HG03521 (cell line): Measurements from ENCODE around the gene HJV.

Experiments
- ATAC-seq: cut with Tn5 transposase; IDR thresholded peaks from one replicate; pipeline ENCODE4 v1.9.1; 2021; ENCODE audit warnings: mild to moderate bottlenecking, moderate library complexity; ENCODE audit not compliant: unreplicated experiment

HJV gene

DNA sequence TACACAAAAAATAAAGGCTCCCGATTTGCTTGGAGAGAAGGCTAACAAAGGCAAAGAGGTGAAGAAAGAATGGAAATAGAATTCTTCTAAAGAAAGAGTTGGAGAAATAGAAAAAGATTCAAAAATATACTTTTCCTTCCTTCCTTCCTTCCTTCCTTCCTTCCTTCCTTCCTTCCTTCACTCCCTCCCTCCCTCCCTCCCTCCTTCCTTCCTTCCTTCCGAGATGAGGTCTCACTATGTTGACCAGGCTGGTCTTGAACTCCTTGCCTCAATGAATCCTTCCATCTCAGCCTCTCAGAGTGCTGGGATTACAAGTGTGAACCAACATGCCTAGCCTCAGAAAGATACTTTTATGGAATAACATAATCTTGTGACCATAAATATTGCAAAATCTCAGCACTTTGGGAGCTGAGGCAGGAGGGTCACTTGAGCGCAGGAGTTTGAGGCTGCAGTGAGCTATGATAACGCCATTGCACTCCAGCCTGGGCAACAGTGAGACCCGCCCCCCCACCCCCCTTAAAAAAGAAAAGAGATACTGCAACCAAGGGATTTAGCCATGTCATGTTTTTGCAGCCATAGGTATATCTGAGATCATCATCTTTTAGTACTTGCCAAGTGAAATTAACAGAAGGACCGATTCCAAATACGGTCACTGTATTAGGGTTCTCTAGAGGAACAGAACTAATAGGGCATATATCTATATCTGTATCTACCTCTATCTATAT, 1.0 kb upstream of the HJV start:
- ATAC-seq: no peak

DNA sequence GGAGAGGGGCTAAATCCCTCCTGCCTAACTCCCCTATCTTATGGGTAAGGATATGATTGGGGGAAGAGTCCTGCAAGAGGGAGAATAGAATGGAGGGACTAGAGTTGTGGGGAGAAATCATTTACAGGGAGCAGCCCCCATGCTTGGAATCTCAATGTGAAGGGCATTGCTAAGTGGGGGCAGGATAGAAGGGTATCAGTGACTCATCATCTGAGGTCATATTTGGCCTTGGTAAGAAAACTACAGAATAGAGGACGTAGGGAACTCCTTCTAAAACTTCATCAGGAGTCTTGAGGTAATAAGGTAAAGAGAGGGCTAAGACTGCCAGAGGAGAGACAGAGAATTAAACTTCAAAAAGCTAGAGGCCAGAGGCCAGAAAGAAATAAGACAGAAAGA, 487 bp downstream of the HJV start:
- no peak for ATAC-seq

DNA sequence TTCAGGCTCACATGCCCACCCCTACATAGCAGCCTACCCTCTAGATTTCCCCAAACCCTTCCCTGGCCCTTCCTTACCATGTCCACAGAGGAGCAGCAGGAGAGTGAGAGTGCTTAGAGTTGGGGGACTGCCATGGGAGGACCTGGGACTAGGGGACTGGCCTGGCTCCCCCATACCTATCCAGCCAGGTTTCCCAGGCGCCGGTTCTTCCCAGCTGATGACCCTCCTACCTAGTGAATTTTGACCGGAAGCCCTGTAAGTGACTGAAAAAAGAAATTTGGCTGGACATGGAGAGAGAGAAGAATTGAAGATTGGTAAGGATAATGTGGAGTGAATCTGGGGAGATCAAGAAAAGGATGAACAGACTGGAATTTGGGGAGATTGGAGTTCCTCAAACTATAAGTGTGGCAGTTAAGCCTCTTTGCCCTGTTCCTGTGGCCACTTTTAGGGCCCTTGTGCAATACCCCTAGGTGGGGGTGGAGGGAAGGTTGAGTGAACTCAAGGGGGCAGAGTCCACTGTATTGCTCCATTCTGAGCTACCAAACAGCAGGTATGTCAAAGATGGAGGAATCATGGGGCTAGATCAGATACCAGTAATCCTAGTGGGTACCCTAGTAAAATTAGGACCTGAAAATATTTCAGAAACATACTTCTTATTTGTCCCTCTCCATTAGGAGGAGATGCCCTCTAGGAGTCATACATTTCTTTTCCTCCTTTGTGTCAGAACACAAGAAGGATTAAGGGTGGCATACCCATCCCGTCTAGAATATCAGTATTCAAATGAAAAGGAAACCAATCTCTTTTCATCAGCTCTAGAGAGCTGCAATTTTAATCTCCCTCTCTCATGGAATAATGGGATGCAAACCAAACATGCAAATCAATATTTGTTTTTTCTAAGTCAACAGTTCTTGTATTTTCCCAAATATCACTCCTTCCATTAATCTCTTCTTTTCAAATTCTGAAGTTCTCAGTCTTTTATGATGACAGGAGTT, 1.2 kb downstream of the HJV start:
- ATAC-seq: no peak

DNA sequence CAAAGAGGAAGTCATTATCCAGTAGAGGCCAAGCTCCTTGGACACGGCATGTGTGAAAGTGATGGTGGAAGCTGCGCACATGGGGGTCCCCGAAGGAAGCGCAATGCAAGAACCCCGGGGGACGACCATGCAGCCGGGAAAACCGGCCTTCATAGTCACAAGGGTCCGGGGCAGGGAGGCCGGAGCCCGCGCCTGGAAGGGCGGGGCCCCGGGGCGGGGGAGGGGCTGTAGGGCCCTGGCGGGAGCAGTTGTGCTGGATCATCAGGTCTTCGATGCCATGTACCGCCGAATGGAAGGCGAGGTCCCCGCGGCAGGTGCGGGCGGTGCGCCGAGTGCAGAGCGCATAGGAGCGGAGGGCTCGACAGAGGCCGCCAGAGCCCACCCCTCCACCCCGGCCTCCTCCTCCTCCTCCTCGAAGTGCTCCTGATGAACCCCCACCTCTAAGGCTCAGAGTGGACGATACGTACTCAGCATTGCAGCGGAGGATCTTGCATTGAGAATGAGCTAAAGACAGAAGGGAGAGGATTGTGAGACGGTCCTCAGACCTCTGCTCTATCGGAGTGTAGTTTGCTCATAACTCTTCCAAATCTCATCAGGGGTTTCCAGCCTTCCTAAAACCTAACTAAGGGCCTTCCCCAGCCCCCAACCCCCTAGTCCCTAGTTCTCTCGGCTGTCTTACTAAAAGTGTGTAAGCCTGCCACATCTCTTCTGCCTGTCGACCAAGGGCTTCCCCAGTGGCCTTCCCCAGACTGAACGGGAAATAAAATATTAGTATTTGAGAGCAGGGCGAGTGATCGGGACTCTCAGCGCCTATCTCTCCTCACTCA, 2.1 kb downstream of the HJV start:
- no peak for ATAC-seq

DNA sequence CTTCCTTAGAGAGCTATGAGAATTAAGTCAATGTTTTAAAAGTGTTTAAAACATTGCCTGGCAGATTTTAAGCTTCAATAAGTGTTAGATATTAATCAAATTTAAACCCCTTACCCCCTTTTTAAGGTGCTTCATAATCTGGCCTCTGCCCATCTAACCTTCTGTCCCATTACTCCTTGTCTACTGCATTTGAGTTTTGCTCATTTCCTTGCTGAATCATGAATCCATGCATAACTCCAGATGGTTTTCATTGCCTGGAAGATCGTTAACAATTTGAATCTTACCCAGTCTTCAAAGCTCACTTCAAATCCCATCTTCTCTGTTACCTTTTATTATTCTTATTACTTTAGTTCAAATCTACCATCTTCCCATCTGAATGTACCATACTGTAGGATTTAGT, 4.6 kb downstream of the HJV start:
- ATAC-seq: no peak

DNA sequence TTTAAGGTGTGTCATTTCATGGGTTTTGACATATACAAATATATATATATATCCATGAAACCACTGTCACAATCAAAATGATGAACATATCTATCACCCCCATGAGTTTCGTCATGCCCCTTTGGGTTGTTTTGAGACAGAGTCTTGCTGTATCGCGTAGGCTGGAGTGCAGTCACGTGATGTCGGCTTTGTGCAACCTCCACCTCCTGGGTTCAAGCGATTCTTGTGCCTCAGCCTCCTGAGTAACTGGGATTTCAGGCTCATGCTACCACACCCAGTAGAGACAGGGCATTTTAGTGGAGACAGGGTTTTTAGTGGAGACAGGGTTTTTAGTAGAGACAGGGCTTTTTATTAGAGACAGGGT, 8.0 kb downstream of the HJV start:
- ATAC-seq: no peak

DNA sequence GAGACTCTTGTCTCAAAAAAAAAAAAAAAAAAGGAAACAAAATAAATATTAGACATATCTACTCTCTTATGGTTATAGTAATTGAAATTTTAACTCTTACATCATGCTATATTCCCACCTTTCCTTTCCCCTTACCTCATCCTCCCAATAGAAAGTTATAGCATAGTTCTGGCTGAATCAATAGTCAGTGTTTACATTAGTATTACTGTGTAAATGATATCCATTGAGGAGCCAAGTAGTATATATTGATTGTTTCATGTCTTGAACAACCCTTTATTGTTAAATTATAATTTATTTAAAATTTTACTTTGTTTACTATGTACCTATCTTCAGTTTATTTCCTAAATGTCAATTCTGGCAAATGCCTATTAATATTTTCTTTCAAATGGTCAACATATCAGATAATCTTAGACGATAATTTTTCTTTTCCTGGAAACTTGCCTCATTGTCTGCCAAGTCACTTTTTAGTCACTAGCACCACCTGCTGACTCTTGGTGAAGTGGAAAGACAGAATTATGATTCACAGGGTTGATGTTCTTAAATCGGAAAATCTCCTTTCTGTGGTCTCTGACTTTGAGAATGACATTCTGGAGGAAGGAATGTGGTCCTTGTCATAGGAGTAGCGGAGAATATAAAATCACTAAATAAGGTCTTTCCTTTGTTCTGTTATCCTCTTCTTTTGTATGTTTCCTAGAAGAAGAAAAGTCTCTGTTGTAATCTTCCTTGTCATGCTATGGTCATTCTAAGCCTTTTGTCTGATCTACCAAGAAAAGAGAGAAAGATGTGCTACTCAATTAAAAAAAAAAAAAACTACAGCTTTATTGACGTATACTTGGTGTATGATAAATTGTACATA, 8.6 kb downstream of the HJV start:
- no peak for ATAC-seq

DNA sequence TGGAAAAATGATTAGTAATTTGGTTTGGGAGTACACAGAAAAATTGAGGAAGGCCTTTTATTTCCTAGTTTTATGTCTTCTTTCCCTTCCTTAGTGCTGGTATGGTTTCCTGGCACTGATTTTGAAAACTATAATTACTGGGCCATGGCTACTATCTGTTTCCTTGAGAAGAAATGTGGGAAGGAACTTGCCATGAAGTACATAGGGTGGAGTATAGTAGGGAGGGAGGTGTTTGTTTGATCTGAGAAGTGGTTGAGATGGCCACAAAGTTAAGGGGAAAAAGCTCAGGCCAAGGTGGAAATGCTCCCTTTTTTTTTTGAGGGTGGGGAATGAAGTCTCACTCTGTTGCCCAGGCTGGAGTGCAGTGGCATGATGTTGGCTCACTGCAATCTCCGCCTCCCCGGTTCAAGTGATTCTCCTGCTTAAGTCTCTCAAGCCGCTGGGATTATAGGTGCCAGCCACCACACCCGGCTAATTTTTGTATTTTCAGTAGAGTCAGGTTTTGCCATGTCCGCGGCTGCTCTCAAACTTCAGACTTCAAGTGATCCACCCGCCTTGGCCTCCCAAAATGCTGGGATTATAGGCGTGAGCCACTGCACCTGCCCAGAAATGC, 11.3 kb downstream of the HJV start:
- ATAC-seq: no peak

DNA sequence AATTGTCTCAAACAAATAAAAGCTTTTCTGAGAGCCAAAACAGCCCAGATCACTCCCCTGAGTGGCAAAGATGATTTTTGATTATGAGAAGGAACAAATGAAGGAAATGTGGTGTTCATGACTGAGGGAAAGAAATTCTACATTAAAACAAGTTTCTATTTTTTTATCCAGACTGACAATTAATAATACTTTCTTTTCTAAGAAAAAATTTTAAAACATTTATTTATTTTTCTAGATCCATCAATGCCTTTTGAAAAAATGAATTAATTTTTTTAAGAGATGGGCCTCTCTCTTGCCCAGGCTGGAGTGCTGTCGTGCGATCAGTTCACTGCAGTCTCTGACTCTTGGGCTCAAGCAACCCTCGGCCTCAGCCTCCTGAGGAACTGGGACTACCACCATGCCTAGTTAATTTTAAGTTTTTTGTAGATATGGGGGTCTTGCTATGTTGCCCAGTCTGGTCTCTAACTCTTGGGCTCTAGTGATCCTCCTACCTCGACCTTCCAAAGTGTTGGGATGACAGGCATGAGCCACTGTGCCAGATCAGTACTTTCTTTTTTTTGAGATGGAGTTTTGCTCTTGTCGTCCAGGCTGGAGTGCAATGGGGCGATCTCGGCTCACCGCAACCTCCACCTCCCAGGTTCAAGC, 13.9 kb downstream of the HJV start:
- no peak for ATAC-seq

DNA sequence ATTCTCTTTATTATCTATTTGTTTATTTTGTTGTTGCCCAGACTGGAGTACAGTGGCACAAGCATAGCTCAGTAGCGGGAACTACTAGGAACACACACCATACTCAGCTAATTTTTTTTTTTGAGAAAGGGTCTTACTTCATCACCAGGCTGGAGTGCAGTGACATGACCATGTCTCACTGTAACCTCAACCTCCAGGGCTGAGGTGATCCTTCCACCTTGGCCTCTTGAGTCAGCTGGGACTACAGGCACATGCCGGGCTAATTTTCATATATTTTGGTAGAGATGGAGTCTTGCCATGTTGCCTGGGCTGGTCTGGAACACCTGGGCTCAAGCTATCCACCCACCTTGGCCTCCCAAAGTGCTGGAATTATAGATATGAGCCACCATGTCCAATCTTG, 19.8 kb downstream of the HJV start:
- ATAC-seq: no peak

DNA sequence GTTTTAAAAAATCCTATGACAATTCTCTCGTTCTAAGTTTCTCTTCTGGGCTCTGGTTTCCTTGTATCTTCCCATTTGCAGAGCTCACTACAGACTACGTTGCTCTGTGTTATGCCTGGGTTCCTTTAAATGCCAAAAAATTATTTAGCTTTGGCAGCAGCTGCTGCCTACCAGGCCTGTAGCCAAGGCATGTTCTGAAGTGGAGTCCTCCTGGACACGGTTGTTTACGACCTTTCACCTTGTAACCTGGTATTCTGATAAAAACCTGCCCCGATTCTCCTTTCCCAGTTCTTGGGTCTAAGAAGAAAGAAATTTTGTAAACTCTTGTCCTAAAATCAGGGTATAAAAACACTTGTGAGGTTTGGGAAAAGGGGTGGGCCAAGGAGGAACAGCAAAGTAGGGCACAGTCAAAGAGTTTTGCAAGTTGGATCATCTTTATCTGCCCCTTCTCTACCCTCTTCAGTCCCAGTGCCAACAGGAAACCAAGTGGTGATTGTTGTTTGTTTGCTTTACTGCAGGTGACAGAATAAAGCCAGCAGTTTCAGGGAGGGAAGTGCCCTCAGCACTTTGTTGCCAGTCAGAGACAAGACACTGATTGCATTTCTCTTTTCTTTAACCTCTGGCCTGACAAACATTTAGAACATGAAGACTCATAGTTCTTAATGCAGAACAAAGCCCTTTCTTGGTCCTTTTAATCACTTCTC, 22.1 kb downstream of the HJV start:
- ATAC-seq: no peak

DNA sequence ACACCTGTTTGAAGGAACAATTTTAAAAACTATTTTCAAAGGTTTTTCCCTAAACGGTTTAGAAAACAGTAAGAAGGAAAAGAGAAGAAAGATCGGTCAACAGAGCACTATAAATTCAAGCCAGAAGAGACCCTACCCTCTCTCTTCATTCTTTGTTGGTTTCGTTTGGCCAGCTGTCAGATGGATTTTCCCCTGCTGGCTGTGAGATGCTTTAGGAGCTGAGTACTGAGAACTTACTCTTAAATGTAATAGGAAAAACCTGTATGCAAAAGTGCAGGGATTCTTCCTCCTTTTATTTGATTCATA, 23.9 kb downstream of the HJV start:
- no peak for ATAC-seq

DNA sequence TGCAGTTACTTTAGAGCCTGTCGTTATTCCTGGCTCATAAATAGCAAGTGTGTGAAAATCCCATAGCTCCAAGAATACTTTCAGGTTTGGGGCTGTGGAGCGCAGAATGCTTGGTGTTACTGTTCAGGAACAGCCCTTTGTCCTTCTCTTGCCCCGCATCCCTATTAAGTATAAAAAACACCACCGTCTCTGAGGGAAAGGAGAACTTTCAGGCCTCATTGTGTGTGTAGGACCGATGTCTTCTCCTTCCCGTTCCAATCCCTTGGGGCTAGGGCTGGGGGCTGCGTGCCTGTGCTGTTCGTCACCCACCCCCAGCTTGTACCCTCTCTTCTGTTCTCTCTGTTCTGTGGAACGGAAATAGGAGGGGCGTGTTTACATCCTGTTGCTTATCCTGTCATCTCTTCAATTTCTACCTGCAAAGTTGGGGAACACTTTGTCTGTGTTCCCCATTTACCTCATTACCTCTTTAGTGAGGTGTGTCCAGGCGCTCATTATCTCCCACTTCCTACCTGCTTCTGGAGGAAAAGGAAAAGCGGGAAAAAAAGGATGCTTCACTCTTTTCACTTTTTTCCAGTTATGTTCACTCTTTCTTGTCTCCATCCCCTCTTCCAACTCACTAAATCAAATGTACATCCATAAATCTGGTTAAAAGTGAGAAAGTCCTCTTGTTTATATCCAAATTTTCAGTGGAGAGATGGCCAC, 24.4 kb downstream of the HJV start:
- ATAC-seq: no peak

DNA sequence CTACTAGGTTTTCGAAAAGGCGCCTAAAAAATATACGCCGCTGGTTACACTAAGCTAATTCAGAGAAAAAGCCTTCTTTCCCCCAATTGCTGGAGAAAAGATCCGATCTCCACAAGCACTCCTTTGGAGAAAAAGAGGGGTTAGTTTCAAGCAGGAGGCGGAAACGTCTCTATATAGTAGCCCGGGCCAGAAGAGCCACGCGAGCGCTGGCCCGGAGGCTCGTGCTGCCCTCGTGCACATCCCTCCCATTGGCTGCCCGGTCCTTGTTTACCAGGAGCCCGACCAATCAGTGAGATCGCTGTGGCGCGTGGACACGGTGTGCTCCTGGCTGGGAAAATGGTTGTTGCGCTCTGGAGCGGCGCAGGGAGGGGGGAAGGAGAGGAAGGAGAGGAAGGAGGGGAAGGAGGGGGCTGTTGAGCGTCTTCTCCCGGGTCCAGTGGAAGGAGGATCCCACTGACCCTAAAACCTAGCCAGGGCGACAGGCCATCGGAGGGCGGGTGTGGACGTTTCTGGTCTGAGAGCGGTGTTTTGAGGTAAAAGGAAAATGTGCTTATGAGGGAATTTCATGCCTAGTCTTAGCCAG, 25.0 kb downstream of the HJV start, which contains the start of gene TXNIP:
TSS of gene TXNIP (minus strand) at position 147 of the 583 bp plus-strand sequence. CDS start 313 bp downstream, outside the sequence.
- ATAC-seq: peak; percentile 97

DNA sequence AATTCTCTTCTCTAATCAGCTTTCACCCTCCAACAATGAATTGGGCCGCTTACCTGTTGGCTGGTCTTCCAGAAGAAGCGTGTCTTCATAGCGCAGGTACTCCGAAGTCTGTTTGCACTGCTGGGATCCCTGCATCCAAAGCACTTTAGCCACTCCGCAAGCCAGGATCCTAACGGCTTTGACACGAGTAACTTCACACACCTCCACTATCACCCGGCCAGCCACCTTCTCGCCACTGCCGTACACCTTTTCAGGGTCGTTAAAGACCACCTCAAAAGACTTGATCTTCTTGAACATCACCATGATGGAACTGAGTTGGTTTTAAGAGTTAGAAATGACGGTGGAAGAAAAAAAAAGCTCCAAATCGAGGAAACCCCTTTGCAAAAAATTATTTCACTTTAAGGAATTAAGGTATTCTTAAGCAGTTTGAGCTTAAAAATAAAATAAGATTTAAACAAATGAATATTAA, 25.5 kb downstream of the HJV start:
- ATAC-seq: no peak

DNA sequence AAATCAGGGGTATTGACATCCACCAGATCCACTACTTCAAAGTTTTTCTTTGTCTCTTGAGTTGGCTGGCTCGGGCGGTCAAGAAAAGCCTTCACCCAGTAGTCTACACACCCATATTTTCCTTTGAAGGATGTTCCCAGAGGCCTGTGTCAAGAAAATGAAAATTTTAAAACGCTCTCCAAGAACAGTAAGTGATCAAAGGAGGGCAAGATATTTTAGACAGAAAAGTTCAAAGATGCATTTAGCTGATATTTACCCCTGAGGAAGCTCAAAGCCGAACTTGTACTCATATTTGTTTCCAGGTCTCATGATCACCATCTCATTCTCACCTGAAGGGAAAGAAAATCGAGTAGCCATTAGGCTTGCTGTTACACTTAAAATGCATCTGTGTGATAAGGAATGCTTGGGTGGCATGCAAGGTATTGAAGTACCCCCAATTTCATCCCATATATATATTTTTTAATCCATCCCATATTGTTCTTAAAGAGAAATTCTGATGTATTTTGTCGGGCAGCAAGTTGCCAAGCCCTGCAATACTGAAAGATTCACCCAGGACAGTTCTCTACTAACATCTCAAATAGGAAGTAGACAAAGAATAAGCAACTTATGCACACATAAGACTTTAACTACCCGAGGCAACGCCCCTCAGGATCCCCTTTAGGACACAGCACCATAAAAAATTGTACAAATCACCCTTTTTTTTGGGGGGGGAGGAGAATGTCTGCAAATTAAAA, 26.2 kb downstream of the HJV start:
- no peak for ATAC-seq
